Daoy (cell line): ENCODE measurements around the gene CTAGE15. TPM values are rescaled to one million over a fixed set of nuclear protein-coding genes. Genes with fewer than 3 reads are reported as not detected.
"Not testable (repeated sequence)": the region's sequence is repeated elsewhere in the genome, so short reads cannot be mapped to it uniquely, and the experiment has no call there.

ENCODE experiments used
- DNase-seq: peaks from one replicate; pipeline ENCODE4 v3.0.0-alpha.2; 2015; ENCODE audit warnings: low read depth
- total RNA-seq: library from RNA; depleted of rRNA; stranded (reverse); fragments of >200 nt; shearing (Covaris generic); gene quantifications from 2 replicates; pipeline ENCODE4 v1.2.3, GENCODE V29; 2014; rRNA removed

The CTAGE15 gene
- total RNA-seq, 1 experiment from 2014 or later = not detected

DNA sequence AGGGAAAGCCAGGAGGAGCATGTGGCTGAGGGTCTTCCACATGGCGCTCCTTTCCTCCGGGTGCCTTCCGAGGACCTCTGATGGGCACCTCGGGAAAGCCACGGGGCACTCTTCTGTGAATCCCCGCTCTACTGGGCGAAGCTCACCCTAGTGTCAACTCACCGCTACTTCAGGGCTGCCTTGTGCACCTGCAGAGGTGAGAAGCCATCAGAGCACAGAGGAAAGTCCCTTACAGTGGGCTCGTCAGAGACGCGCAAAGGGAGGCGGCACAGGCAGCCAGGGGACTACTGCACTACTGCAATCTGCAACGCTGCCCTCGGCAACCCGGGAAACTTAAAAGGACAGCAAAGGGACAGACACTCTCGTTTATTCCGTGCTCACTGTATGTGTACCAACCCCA is 50.5 kb downstream of the CTAGE15 start:
- not testable (repeated sequence) for DNase-seq

Other genes with a start within 250 kb of the CTAGE15 start
- 2.2 and 4.0 TPM in 2 replicates for gene FAM131B, start 209.1 kb upstream of the CTAGE15 start, total RNA-seq
- 121 and 128 TPM in 2 replicates for gene ZYX, start 190.5 kb upstream of the CTAGE15 start, total RNA-seq
- 0.09 TPM in 1 of 2 replicates, not detected in the other for gene EPHA1, start 162.9 kb upstream of the CTAGE15 start, total RNA-seq
- not detected in 2 replicates for gene TAS2R60, start 128.3 kb upstream of the CTAGE15 start, total RNA-seq
- gene TAS2R41, start 93.9 kb upstream of the CTAGE15 start, total RNA-seq = not detected in 2 replicates
- gene TCAF2, start 49.2 kb downstream of the CTAGE15 start, total RNA-seq = 0.42 and 1.3 TPM in 2 replicates
- not detected in 2 replicates for gene CTAGE6, start 185.9 kb downstream of the CTAGE15 start, total RNA-seq